Omental fat pad (tissue), 4 donors: Measurements from ENCODE around the gene PKN1. TPM values are rescaled to one million over a fixed set of nuclear protein-coding genes. Genes with fewer than 3 reads are reported as not detected.

Source experiments
- ATAC-seq: fragments of 150-250 bp; one replicate; pipeline ENCODE4 v1.9.1; 2016; ENCODE audit warnings: mild to moderate bottlenecking, moderate library complexity; ENCODE audit not compliant: low FRiP score
- DNase-seq: peaks from one replicate; pipeline ENCODE4 v3.0.0-alpha.2; 2019; ENCODE audit warnings: low spot score
- total RNA-seq, 4 donors: library from RNA; depleted of rRNA; stranded (reverse); fragments of >200 nt; gene quantifications; one replicate each; pipeline ENCODE4 v1.1.0, GENCODE V29; 2016
- TF ChIP-seq, protein P1 (sequence below), 3 donors: fragments of 450-650 bp; IDR thresholded peaks; one replicate each; pipeline ENCODE4 v1.5.1; 2016 to 2017; ENCODE audit warnings: antibody characterized with exemption in 3 of 3, mild to moderate bottlenecking in 3 of 3, moderate library complexity in 2 of 3

The PKN1 gene
- total RNA-seq, 4 donors from 2014 or later = 47.3 to 104 (median 85.0) TPM

DNA sequence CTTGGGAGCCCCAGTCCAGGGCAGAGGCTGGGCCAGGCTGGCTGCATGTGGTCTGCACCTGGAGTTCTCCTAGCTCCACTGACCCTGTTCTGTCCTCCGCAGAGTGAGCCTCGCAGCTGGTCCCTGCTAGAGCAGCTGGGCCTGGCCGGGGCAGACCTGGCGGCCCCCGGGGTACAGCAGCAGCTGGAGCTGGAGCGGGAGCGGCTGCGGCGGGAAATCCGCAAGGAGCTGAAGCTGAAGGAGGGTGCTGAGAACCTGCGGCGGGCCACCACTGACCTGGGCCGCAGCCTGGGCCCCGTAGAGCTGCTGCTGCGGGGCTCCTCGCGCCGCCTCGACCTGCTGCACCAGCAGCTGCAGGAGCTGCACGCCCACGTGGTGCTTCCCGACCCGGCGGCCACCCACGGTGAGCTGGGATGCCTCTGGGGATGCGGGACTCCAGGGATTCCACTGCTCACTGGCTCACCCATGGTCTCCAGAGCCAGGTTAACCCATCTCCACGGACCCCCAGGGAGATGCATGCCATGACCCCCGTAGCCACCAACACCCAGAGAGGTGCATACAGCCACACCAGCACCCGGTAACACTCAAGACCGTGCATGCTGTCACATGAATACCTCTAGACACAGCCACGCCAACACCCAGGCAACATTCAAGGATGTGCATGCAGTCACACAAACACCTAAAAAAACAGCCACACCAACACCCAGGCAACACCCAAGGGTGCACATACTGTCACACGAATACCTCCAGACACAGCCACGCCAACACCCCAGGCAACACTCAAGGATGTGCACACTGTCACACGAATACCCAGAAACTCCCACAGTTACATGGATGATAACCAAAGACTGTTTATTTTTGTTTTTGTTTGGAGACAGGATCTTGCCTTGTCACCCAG, 8.2 kb downstream of the PKN1 start:
- TF ChIP-seq, protein P1, sequence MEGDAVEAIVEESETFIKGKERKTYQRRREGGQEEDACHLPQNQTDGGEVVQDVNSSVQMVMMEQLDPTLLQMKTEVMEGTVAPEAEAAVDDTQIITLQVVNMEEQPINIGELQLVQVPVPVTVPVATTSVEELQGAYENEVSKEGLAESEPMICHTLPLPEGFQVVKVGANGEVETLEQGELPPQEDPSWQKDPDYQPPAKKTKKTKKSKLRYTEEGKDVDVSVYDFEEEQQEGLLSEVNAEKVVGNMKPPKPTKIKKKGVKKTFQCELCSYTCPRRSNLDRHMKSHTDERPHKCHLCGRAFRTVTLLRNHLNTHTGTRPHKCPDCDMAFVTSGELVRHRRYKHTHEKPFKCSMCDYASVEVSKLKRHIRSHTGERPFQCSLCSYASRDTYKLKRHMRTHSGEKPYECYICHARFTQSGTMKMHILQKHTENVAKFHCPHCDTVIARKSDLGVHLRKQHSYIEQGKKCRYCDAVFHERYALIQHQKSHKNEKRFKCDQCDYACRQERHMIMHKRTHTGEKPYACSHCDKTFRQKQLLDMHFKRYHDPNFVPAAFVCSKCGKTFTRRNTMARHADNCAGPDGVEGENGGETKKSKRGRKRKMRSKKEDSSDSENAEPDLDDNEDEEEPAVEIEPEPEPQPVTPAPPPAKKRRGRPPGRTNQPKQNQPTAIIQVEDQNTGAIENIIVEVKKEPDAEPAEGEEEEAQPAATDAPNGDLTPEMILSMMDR (IDR thresholded peaks at IDR 0.05) = no peak
- DNase-seq = no peak
- ATAC-seq = no peak

DNA sequence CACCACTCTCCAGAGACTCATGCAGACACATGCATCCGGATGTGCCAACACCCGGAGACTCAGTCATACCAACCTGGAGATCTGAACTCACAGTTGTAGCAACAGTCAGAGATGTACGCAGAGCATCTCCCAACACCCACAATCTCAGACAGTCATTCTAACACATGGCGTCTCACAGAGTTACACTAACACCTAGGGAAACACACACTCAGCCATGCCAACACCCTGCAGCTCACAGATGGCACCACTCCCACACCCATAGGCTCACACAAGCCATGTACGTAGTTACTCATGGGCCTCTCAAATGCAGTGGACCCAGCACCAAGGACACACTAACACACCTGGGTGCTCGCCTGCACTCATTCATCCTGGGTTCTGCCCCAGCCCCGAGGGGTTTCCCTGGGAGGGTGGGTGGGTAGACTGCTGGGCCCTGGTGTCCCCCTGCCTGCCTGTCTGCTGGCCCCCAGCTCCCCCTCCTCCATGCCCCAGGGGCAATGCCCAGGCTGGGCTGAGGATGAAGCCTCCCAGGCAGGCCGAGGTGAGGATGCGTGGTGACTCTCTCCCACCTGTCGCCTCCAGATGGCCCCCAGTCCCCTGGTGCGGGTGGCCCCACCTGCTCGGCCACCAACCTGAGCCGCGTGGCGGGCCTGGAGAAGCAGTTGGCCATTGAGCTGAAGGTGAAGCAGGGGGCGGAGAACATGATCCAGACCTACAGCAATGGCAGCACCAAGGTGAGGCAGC, 10.0 kb downstream of the PKN1 start:
- TF ChIP-seq, protein P1 (IDR thresholded peaks at IDR 0.05) = no peak
- ATAC-seq (no peak), DNase-seq (no peak)

- DNase-seq (no peak), ATAC-seq (no peak)
- TF ChIP-seq, protein P1 (IDR thresholded peaks at IDR 0.05) = no peak
These were observed 10.6 kb downstream of the PKN1 start for GRCh38 chr19:14443632-14444216.

GRCh38 chr19:14446336-14447036, 13.4 kb downstream of the PKN1 start:
- no peak for ATAC-seq

GRCh38 chr19:14449321-14449720, 16.2 kb downstream of the PKN1 start:
- TF ChIP-seq, protein P1 (IDR thresholded peaks at IDR 0.05) = no peak
- DNase-seq (no peak), ATAC-seq (no peak)

More at GRCh38 chr19:14446336-14447036, 13.4 kb downstream of the PKN1 start:
- TF ChIP-seq, protein P1 (IDR thresholded peaks at IDR 0.05) = no peak
- no peak for DNase-seq

DNA sequence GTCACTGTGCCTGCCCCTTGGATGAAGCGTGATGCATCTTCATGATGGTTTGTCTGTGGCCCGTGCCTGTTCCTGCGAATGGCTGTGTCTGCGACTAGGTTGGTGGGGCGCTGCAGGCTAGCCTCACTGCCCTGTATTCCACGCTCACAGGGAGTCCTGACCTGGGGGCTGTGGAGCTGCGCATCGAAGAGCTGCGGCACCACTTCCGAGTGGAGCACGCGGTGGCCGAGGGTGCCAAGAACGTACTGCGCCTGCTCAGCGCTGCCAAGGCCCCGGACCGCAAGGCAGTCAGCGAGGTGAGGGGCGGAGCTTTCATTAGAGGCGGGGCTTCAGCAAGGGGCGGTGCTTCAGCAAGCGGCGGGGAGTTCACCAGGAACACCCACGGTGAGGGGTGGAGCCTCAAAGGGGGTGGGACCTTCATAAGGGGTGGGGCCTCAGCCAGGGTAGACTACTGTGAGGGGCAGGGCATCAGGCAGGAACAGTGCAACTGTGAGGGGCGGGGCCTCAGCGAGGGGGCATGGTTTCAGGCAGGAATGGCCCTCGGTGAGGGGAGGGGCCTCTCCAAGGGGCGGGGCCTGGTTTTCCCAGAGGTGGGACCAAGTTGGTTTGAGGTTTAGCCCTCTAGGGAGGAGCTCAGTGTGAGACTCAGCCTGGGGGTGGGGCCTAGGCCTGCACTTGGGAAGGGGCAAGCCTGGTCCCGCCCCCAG, 17.2 kb downstream of the PKN1 start:
- DNase-seq = no peak
- TF ChIP-seq, protein P1 (IDR thresholded peaks at IDR 0.05) = no peak
- ATAC-seq = peak; percentile 48
